ENCODE measurements around the gene TNFAIP2. TPM values are rescaled to one million over a fixed set of nuclear protein-coding genes. Genes with fewer than 3 reads are reported as not detected.
"Not testable (repeated sequence)": the region's sequence is repeated elsewhere in the genome, so short reads cannot be mapped to it uniquely, and the experiment has no call there.

The TNFAIP2 gene
- total and polyA plus RNA-seq, 8 donors, result 28.4 to 237 (median 34.7) TPM

DNA sequence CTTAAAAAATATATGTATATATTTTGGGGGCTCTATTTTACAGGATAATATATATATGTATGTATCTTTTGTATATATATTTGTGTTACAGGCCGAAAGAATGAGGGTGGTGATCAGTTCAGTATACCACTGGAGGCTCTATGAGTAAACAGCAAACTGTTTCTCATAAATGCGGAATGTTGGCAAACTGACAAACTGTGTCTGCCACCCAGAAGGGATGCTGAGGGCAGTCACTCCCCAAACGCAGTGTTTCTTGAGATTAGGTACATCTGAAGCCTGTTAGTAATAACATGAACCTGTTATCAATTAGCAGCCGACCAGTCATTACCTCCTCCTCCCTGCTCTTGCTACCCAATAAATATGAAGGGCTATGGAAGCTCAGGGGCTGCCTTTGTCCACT lies 20.8 kb downstream of the TNFAIP2 start:
- no peaks in the 10 kb centered on the region for H3K36me3 ChIP-seq
- peaks cover 0 to 6% of the 10 kb centered on the region in 2 donors for H3K4me1 ChIP-seq
- intact Hi-C loops (cut with DNase I), result no loop called here
- no peak for TF ChIP-seq CTCF (IDR thresholded peaks at IDR 0.05)
- H3K4me3 ChIP-seq, result no peak overlapping the region
- DNase-seq, result no peak
- H3K27me3 ChIP-seq, result peaks cover 0 to 36% of the 10 kb centered on the region in 2 donors
- H3K9me3 ChIP-seq, result no peaks in the 10 kb centered on the region
- no peak overlapping the region for H3K27ac ChIP-seq
- no peak for ATAC-seq

DNA sequence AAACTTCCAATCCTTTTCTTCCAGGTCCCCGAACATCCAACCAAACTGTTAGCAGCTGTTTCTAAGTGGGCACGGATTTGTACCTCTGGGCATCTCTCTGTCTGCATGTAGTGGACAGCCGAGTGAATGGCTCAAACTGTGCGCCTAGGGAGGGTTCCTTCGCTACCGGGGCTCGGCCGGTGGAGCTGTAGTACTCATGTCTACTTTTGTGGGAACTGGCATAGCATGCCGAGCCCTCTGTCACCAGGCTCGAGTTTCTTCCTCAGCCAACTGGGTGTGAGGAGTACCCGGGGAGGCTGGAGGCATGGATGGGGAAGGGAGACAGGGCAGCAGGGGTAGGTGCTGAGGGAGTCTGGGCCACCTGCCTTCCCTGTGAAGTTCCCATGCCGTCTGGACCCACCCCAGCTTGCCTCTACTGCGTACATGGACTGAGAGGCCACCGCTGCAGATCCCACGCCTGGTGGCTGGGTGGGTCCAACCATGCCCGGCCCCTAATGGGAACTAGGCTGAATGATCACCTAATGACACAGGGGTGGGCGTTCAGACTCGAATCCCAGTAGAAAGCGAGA lies 23.0 kb downstream of the TNFAIP2 start:
- peak in 1 of 4 donors; percentile 62 for DNase-seq
- H3K4me1 ChIP-seq, result no peaks in the 10 kb centered on the region
- no peak for TF ChIP-seq CTCF (IDR thresholded peaks at IDR 0.05)
- peaks cover 0 to 23% of the 10 kb centered on the region in 2 donors for H3K27me3 ChIP-seq
- H3K9me3 ChIP-seq, result no peaks in the 10 kb centered on the region
- intact Hi-C loops (cut with DNase I), result no loop called here
- no peak for ATAC-seq
- no peak overlapping the region for H3K27ac ChIP-seq
- no peaks in the 10 kb centered on the region for H3K36me3 ChIP-seq
- H3K4me3 ChIP-seq, result no peak overlapping the region

- Histone ChIP-seq H3K9me3 (no peaks in the 10 kb centered on the region), H3K4me1 (no peaks in the 10 kb centered on the region), H3K27ac (no peak overlapping the region), H3K27me3 (no peaks in the 10 kb centered on the region), H3K4me3 (no peak overlapping the region), H3K36me3 (no peaks in the 10 kb centered on the region)
- TF ChIP-seq CTCF (IDR thresholded peaks at IDR 0.05), result no peak
- peak in 1 of 4 donors; percentile 43 for DNase-seq
- ATAC-seq, result no peak
- intact Hi-C loops (cut with DNase I), result no loop called here
Measured at GRCh38 chr14:103149351-103150237, 26.3 kb downstream of the TNFAIP2 start.

- Histone ChIP-seq H3K27me3 (no peaks in the 10 kb centered on the region), H3K36me3 (no peaks in the 10 kb centered on the region), H3K9me3 (no peaks in the 10 kb centered on the region), H3K4me3 (no peak overlapping the region), H3K4me1 (no peaks in the 10 kb centered on the region), H3K27ac (no peak overlapping the region)
- ATAC-seq, result no peak
- intact Hi-C loops (cut with DNase I), result no loop called here
- no peak for TF ChIP-seq CTCF (IDR thresholded peaks at IDR 0.05)
- DNase-seq, result no peak
Measured at GRCh38 chr14:103151270-103151945, 28.1 kb downstream of the TNFAIP2 start.

DNA sequence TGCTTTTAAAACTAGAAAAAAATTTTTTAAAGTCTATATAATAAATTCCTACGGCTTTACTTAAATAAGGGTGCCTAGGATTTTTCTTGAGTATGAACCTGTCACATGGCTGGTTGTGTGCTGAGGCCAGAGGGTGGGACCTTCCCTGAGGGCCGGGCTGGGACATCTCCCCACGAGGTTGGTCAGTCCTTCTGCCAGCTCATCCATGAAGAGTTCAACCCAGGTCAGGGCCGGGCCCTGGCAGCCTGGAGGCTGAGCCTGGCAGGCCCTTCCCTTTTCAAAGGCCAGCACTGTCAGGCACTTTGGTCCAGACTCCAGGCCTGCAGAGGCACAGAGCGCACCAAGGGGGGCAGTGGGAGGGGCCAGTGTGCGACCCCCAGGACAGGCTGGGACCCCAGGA lies 31.7 kb downstream of the TNFAIP2 start:
- Histone ChIP-seq H3K9me3 (no peaks in the 10 kb centered on the region), H3K27me3 (no peaks in the 10 kb centered on the region), H3K4me1 (no peaks in the 10 kb centered on the region), H3K4me3 (no peak overlapping the region), H3K27ac (no peak overlapping the region), H3K36me3 (no peaks in the 10 kb centered on the region)
- TF ChIP-seq CTCF (IDR thresholded peaks at IDR 0.05), result no peak
- peak; percentile 94 for ATAC-seq
- peak in 2 of 4 donors; percentile 70 to 84 for DNase-seq
- intact Hi-C loops (cut with DNase I), result no loop called here

- H3K4me1 ChIP-seq; H3K9me3 ChIP-seq; H3K27ac ChIP-seq; intact Hi-C loops (cut with DNase I); H3K36me3 ChIP-seq; ATAC-seq; H3K4me3 ChIP-seq; H3K27me3 ChIP-seq: not testable (repeated sequence)
- peak in 1 of 4 donors; percentile 54 for DNase-seq
Measured at GRCh38 chr14:103155416-103155815, 32.2 kb downstream of the TNFAIP2 start.

All from left lung (tissue), 10 donors.